ENCODE data around the gene HELZ.
"Not testable (repeated sequence)": the region's sequence is repeated elsewhere in the genome, so short reads cannot be mapped to it uniquely, and the experiment has no call there.

Gene HELZ

GRCh38 chr17:67139784-67140665, 105.0 kb downstream of the HELZ start:
- no peak for DNase-seq

- DNase-seq: no peak
These were observed 105.7 kb downstream of the HELZ start for GRCh38 chr17:67139289-67139688.

- no peak for DNase-seq
These were observed 106.6 kb downstream of the HELZ start for GRCh38 chr17:67138392-67138791.

- no peak for DNase-seq
These were observed 107.1 kb downstream of the HELZ start for GRCh38 chr17:67137860-67138259.

GRCh38 chr17:67137026-67137370, 108.0 kb downstream of the HELZ start:
- no peak for DNase-seq

GRCh38 chr17:67136191-67137025, 108.6 kb downstream of the HELZ start:
- DNase-seq: no peak

- no peak for DNase-seq
These were observed 111.8 kb downstream of the HELZ start for GRCh38 chr17:67133161-67133560.

- DNase-seq: no peak
These were observed 112.6 kb downstream of the HELZ start for GRCh38 chr17:67132366-67132765.

- no peak for DNase-seq
These were observed 114.2 kb downstream of the HELZ start for GRCh38 chr17:67130768-67131167.

- DNase-seq: no peak
These were observed 115.7 kb downstream of the HELZ start for GRCh38 chr17:67129283-67129682.

- DNase-seq: no peak
These were observed 116.3 kb downstream of the HELZ start for GRCh38 chr17:67128700-67129099.

- no peak for DNase-seq
These were observed 117.1 kb downstream of the HELZ start for GRCh38 chr17:67127925-67128324.

GRCh38 chr17:67126983-67127382, 118.0 kb downstream of the HELZ start:
- DNase-seq: no peak

GRCh38 chr17:67126543-67126942, 118.5 kb downstream of the HELZ start:
- not testable (repeated sequence) for DNase-seq

GRCh38 chr17:67125924-67126323, 119.1 kb downstream of the HELZ start:
- no peak for DNase-seq

GRCh38 chr17:67125417-67125816, 119.6 kb downstream of the HELZ start:
- no peak for DNase-seq

- DNase-seq: no peak
These were observed 120.4 kb downstream of the HELZ start for GRCh38 chr17:67124450-67125148.

- no peak for DNase-seq
These were observed 121.3 kb downstream of the HELZ start for GRCh38 chr17:67123699-67124098.

GRCh38 chr17:67121316-67121891, 123.6 kb downstream of the HELZ start:
- DNase-seq: no peak

- no peak for DNase-seq
These were observed 125.9 kb downstream of the HELZ start for GRCh38 chr17:67119102-67119501.

- no peak for DNase-seq
These were observed 128.9 kb downstream of the HELZ start for GRCh38 chr17:67116045-67116575.

GRCh38 chr17:67115401-67115800, 129.6 kb downstream of the HELZ start:
- DNase-seq: no peak

- no peak for DNase-seq
These were observed 131.5 kb downstream of the HELZ start for GRCh38 chr17:67113486-67113885.

Data from stimulated activated CD4-positive, alpha-beta T cell treated with anti-CD3 and anti-CD28 coated beads, Interleukin-2, amount 100 ng/mL, for 48 hours (primary cell).